ENCODE results near the gene AEN.
"Not testable (repeated sequence)": the region's sequence is repeated elsewhere in the genome, so short reads cannot be mapped to it uniquely, and the experiment has no call there.

Gene AEN

GRCh38 chr15:88641959-88642452 lies 20.9 kb downstream of the AEN start:
- no peak overlapping the region for H3K4me3 ChIP-seq (ENCODE audit: low read depth in 1 of 2, low read length in 1 of 2)
- peaks cover 48% of the 10 kb centered on the region for H3K36me3 ChIP-seq
- no peaks in the 10 kb centered on the region for H3K27me3 ChIP-seq
- no peak for TF ChIP-seq CTCF (IDR thresholded peaks at IDR 0.05)
- H3K9me3 ChIP-seq: no peaks in the 10 kb centered on the region
- H3K4me1 ChIP-seq (ENCODE audit: control insufficient read depth in 1 of 2, insufficient read depth in 1 of 2, low read depth in 1 of 2, low read length in 1 of 2): peaks cover 50 to 59% of the 10 kb centered on the region in 2 experiments
- peak overlapping the region; percentile 97 for H3K27ac ChIP-seq

DNA sequence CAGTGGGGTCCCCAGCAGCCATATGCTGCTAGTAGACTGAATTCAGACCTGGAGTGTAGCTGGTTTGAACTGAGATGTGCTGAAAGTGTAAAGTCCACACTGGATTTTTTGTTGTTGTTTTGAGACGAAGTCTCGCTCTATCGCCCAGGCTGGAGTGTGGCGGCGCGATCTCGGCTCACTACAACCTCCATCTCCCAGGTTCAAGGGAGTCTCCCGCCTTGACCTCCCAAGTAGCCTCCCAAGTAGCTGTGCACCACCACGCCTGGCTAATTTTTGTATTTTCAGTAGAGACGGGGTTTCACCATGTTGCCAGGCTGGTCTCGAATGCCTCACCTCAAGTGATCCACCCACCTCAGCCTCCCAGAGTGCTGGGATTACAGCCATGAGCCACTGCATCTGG lies 21.4 kb downstream of the AEN start:
- peaks cover 53% of the 10 kb centered on the region for H3K36me3 ChIP-seq
- H3K4me3 ChIP-seq (ENCODE audit: low read depth in 1 of 2, low read length in 1 of 2); H3K9me3 ChIP-seq; H3K27me3 ChIP-seq: not testable (repeated sequence)
- H3K27ac ChIP-seq: peak overlapping the region; percentile 97
- peaks cover 47 to 55% of the 10 kb centered on the region in 2 experiments for H3K4me1 ChIP-seq (ENCODE audit: control insufficient read depth in 1 of 2, insufficient read depth in 1 of 2, low read depth in 1 of 2, low read length in 1 of 2)

DNA sequence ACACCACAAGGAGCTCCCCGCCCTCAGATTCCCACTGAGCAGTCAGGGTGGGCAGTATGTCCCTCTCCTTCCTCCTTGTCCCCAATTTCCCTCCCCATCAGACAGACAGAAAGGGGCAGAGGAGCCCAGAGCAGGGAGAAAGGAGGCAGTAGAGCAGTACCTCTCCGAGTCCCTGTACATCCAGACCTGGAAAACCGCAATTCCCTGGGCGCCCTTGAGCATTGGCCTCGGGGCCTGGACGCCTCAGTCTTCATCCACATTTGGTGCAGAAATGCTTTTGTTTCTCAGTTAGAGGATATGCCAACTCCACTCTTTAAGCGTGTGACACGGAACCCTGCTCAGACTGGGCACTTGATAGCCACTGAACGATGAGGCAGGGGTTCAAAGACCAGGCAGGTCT lies 23.6 kb downstream of the AEN start:
- H3K27ac ChIP-seq: peak overlapping the region; percentile 2
- H3K4me3 ChIP-seq (ENCODE audit: low read depth in 1 of 2, low read length in 1 of 2): no peak overlapping the region
- no peaks in the 10 kb centered on the region for H3K9me3 ChIP-seq
- peaks cover 27 to 35% of the 10 kb centered on the region in 2 experiments for H3K4me1 ChIP-seq (ENCODE audit: control insufficient read depth in 1 of 2, insufficient read depth in 1 of 2, low read depth in 1 of 2, low read length in 1 of 2)
- no peaks in the 10 kb centered on the region for H3K27me3 ChIP-seq
- peaks cover 76% of the 10 kb centered on the region for H3K36me3 ChIP-seq
- no peak for TF ChIP-seq CTCF (IDR thresholded peaks at IDR 0.05)

DNA sequence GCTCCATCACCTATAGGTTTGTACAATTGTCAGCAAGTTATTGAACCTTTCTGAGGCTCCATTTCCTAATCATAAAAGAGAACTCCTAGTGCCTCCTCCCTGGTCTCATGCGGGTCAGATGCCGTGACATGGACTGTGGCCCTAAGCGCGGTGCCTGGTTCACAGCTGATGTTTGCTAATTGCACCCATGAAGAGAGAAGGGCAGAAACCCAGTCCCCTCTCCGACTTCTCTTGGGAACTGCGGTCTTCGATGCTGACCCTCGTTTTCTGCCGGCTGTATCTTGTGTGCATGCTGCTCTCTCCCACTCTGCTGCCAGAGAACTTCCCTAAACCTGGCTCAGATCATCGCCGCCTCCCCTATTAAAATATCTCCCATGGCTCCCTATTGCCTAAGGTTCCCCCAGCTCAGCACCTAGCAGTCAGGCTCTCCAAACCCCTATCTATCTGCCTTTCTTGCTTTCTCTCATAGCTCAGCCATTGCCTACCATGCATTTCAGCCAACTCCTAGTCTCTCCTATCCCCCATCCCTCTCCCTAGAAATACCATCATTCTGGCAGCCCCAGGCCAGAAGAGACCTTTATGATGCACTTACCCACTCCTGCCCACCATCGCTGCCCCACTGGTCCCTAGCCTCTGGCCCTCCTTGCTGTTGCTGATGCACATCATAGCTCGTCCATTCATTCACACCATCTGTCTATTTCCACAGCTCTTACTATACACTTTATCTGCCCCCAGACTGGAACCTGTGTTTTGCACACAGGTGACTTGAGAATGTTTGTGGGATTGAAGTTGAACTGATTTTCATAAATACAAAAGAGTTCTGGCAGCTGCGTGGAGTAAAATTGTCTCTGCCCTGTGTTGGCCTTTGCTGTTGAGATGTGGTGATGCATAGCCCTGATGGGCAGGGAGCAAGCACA lies 24.3 kb downstream of the AEN start:
- H3K9me3 ChIP-seq: no peaks in the 10 kb centered on the region
- no peaks in the 10 kb centered on the region for H3K27me3 ChIP-seq
- H3K27ac ChIP-seq: peak overlapping the region; percentile 2
- H3K4me1 ChIP-seq (ENCODE audit: control insufficient read depth in 1 of 2, insufficient read depth in 1 of 2, low read depth in 1 of 2, low read length in 1 of 2): peaks cover 20 to 28% of the 10 kb centered on the region in 2 experiments
- H3K36me3 ChIP-seq: peaks cover 82% of the 10 kb centered on the region
- H3K4me3 ChIP-seq (ENCODE audit: low read depth in 1 of 2, low read length in 1 of 2): no peak overlapping the region
- TF ChIP-seq CTCF (IDR thresholded peaks at IDR 0.05): no peak

DNA sequence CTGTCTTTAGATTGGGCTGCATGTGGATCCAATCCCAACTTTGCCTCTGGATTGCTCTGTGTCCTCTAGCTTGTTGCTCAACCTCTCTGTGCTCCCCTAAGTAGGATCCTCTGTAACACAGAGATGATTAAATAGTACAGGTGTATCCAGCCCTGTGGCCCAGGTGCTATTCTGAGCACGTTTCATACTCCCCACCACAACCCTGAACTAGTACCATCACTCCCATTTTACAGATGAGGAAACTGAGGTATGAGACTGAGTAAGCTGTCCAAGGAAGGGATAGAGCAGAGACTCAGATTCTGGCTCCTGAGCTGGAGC lies 24.9 kb downstream of the AEN start:
- Histone ChIP-seq H3K27ac (no peak overlapping the region), H3K36me3 (peaks cover 86% of the 10 kb centered on the region), H3K9me3 (no peaks in the 10 kb centered on the region), H3K4me1 (ENCODE audit: control insufficient read depth in 1 of 2, insufficient read depth in 1 of 2, low read depth in 1 of 2, low read length in 1 of 2) (peaks cover 14 to 22% of the 10 kb centered on the region in 2 experiments), H3K27me3 (no peaks in the 10 kb centered on the region), H3K4me3 (ENCODE audit: low read depth in 1 of 2, low read length in 1 of 2) (no peak overlapping the region)
- no peak for TF ChIP-seq CTCF (IDR thresholded peaks at IDR 0.05)

- no peaks in the 10 kb centered on the region for H3K27me3 ChIP-seq
- no peak overlapping the region for H3K27ac ChIP-seq
- no peak for TF ChIP-seq CTCF (IDR thresholded peaks at IDR 0.05)
- H3K4me3 ChIP-seq (ENCODE audit: low read depth in 1 of 2, low read length in 1 of 2): no peak overlapping the region
- H3K36me3 ChIP-seq: peaks cover 91% of the 10 kb centered on the region
- H3K9me3 ChIP-seq: no peaks in the 10 kb centered on the region
- H3K4me1 ChIP-seq (ENCODE audit: control insufficient read depth in 1 of 2, insufficient read depth in 1 of 2, low read depth in 1 of 2, low read length in 1 of 2): peaks cover 8 to 22% of the 10 kb centered on the region in 2 experiments
Measured at GRCh38 chr15:88646951-88647350, 25.8 kb downstream of the AEN start.
